Caki2 (cell line): Measurements from ENCODE around the gene MLH3. TPM values are rescaled to one million over a fixed set of nuclear protein-coding genes. Genes with fewer than 3 reads are reported as not detected.
"Not testable (repeated sequence)": the region's sequence is repeated elsewhere in the genome, so short reads cannot be mapped to it uniquely, and the experiment has no call there.

Experiments
- DNase-seq: peaks from one replicate; pipeline ENCODE4 v3.0.0-alpha.2; 2015; ENCODE audit warnings: low read depth
- in situ Hi-C: cut with HindIII; loops from 2 replicates; pipeline ENCODE4 v1.10.0; 2016; ENCODE audit warnings: low sequenced_read_pairs, low pct_unique_long_range_greater_than_20kb, mixed read lengths
- total RNA-seq: library from RNA; depleted of rRNA; stranded (reverse); fragments of >200 nt; shearing (Covaris generic); gene quantifications from 2 replicates; pipeline ENCODE4 v1.2.3, GENCODE V29; 2014; ENCODE audit warnings: low replicate concordance

MLH3 gene
- total RNA-seq, 1 experiment from 2014 or later: 22.5 TPM

- in situ Hi-C loops: no loop called here
- no peak for DNase-seq
These were observed 47.8 kb downstream of the MLH3 start for GRCh38 chr14:75003250-75004027.

DNA sequence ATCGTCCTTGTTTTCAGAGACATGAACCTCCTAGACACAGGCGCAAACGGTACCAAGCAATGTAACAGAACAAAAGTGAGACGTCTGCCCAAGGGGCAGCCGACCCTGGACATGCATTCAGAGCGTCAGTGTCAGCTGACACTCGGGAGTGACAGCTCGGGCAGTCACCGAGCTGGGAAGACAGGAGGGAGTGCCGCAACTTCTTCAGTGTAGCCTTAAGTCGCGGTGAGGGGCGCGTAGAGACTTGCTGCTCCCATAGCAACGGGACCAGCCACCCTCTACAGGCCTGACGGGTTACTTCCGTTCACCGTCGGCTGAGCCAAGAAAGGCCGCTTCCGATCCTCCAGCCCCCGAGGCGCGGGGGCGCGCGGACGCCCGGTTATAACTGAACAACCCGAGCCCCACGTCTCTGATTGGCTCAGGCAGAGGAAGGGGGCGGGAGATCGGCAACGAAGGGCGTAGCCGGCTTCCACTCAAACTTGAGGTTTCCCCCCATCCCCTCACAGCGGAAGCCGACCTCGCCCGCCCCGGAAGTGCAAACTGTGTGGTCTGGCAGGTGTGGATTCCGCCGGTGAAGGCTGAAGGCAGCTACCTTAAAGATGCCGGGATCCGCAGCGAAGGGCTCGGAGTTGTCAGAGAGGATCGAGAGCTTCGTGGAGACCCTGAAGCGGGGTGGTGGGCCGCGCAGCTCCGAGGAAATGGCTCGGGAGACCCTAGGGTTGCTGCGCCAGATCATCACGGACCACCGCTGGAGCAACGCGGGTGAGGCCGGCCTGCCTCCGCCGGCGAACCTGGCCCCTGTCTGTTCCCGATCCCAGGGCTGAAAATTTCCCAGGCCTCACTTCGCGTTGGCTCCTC is 48.6 kb downstream of the MLH3 start, which contains the start of gene EIF2B2:
Gene EIF2B2, plus strand, starts transcription at position 530 of the 858 bp plus-strand sequence. Its CDS starts 70 bp downstream, at position 600.
- in situ Hi-C loops: no loop called here
- peak; percentile 96 for DNase-seq

GRCh38 chr14:75001899-75002298 is 49.4 kb downstream of the MLH3 start:
- in situ Hi-C loops: no loop called here
- DNase-seq: no peak

DNA sequence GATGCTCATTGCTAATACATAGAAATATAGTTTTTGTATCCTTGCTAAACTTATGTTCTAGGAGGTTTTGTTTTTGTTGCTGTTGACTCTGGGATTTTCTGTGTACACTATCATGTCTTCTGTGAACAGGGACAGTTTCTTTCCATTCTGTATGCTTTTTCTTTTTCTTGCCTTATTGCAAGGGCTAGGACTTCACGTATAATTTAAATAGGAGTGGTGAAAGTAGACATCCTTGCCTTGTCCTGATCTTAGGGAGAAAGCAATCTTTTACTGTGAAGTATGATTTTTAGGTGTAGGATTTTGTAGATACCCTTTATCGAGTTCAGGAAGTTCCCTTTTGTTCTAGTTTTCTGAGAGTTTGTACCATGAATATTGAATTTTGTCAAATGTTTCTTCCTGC is 50.0 kb downstream of the MLH3 start:
- no peak for DNase-seq
- in situ Hi-C loops: no loop called here

- in situ Hi-C loops: not testable (repeated sequence)
These were observed 55.5 kb downstream of the MLH3 start for GRCh38 chr14:74995781-74996180.

GRCh38 chr14:74994182-74994581 is 57.1 kb downstream of the MLH3 start:
- in situ Hi-C loops, DNase-seq: not testable (repeated sequence)

More at GRCh38 chr14:74995781-74996180, 55.5 kb downstream of the MLH3 start:
- DNase-seq: not testable (repeated sequence)

GRCh38 chr14:74988993-74989392 is 62.3 kb downstream of the MLH3 start:
- no peak for DNase-seq
- in situ Hi-C loops: no loop called here

DNA sequence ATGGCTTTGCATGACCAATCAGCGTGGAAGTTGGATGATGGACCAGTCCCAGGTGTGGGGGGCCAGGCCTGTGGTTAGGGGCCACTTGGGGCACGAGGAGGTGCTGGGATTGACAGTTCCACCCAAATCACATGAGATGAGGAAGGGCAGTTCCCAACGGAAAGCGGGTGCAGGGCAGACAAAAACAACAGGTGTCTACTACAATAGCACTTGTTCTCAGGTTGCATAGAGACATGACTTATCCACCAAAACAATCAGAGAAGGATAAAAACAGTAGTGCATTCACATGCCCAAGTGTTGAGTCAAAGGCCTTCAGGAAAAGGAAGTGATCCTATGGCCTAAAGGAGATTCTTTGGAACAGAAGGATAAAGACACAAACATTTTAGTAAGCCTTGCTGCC is 63.1 kb downstream of the MLH3 start:
- in situ Hi-C loops: no loop called here
- peak; percentile 63 for DNase-seq

- in situ Hi-C loops: no loop called here
- DNase-seq: no peak
These were observed 65.5 kb downstream of the MLH3 start for GRCh38 chr14:74985806-74986205.

DNA sequence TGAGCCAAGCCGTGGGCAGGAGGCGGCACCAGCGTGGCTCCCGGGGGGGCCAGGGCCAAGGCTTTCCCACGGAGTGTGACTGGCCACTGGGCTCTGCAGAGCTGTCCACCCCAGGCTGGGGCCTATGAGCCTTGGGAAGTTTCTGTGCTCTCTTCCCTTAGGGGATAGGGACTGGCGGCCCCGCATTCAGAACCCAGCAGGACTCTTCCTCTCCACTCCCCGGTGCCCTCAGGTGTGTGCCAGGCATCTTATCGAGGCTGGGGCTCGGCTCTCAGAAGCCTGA is 66.3 kb downstream of the MLH3 start:
- no peak for DNase-seq
- in situ Hi-C loops: no loop called here

DNA sequence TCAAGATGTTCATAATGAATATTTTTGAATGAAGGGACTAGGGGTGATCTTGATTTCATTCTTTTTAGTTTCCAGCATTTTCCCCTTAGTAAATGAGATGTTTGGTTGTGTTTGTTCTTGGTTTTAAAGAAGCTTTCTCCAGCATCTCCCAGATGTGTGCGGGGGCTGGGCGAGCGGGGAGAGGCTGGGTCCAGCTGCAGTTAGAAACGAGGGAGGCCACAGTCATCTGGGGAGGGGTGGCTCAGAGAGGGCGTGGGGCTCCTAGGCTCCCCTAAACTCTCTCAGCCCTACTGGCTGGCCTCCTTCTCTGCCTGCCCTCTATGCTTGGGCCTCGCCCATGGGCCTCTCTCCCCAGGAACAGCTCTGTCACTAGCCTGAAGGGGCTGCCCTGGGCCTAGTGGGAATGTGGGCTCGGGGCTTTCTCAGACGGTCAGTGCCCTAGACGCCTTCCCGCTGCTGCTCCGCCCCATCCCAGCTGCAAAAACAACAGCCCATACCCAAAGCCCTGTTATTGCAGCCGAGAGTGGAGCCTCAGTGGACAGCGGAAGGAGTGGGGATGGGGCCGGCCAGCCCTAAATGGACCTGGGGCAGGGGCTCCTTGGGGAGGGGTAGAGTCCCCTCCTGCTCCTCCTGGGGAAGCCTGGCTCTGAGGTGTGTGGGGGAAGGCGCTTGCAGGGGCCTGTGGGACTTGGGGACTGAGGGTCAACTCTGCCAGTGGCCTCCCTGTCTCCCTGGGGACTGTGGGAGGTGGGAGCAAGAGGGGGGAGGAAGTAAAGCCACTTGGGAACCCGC is 66.8 kb downstream of the MLH3 start:
- no peak for DNase-seq
- in situ Hi-C loops: no loop called here

- in situ Hi-C loops: no loop called here
- DNase-seq: no peak
These were observed 67.9 kb downstream of the MLH3 start for GRCh38 chr14:74983343-74983742.

DNA sequence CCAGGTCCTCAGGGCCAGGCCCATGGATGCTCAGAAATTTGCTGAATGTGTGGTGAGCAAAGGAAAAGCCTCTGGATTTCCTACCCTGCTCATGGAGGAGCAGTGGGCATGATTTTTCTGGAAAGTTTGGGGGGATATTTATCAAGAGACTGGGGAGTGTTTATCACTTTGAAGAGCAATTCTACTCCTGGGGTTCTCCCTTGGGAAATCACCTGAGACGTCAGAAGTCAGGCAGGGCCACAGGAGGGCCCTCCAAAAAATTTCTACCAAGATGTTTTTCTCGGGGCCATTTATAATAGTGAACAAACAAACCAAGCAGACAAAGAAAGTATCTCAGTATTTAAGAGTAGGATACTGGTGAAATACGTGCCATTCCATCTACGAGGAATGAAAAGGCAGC is 68.6 kb downstream of the MLH3 start:
- in situ Hi-C loops: no loop called here
- no peak for DNase-seq

DNA sequence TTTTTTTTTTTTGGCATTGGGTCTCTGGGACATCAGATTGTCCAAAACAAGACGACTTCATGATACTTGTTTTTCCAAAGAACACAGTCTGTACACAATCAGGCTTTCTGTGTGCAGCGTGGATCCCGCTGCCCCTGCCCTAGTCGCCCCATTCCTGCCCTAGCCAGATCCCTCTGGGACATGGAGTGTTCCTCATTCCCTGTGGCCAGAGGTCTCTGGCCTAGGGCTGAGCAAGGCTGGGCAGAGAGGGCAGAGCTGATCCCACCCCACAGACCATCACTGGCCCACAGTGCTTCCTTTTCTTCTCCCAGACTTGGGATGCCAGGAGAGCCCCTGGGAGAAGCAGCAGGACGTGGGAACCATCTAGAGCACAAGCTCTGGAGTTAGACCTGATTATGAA is 69.4 kb downstream of the MLH3 start:
- no peak for DNase-seq
- in situ Hi-C loops: no loop called here

DNA sequence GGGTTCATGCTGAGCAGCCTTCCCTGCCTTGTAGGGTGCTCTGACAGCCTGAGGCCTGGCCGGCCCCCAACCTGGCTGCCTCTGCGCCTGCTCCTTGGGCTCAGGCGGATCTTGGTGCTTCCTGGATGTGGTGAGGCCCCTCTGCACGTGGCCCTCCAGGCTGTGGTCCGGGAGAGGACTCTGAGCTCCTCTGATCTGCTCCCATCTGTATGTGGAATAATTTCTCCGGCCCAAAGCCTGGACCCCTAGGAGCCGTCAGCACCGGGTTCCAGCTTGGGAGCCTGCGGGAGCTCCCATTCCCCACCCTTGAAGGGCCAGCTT is 69.8 kb downstream of the MLH3 start:
- in situ Hi-C loops: no loop called here

DNA sequence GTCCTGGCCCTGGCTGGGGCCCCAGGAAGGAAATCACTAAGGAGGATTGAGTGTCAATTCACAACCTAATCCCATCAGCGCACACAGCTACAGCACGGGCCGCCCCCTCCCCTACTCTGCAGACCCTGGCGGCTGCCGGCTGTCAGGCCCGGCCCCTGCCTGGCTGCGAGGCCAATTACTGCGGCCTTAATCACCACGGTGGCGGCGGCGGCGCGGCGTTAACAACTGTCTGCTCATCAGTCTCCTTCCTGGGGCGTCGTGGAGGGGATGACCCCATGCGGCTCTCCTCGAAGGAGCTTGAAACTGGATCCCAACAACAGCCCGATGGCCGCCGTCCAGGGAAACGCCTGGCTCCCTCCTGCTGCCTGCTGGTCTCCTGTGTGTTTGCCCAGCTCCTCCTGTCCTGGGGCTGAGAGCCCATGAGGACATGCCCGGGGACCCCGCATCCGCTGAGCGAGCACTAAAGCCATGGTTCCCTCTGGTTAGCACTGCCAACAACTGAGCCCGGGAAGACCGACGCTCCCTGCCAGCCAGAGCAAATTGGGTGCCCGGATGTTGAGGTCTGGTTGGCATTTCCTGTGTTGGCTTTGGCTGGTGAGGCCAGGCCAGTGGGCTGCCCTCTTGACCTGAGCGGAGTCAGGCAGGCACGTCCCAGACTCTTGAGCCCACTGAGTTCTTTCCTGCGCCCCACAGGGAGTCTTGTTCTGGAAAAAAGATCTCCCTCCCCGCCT is 70.4 kb downstream of the MLH3 start:
- in situ Hi-C loops: no loop called here
- DNase-seq: no peak

More for the DNA sequence above, 69.8 kb downstream of the MLH3 start:
- DNase-seq: no peak

DNA sequence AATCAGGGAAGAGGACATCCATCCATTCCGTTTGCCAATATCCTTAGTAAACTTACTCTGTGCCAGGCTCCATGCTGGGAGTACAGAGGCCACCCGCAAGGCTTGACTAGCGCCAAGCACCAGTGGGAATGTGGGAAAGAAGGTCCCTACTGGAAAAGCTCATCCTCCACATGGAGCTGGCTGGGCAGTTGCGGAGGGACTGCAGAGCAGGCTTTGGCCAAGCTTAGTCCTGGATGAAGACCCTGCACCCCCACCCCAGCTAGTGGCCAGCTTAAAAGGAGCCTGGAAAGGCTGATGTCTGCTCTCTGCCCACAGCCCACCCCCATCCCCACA is 70.9 kb downstream of the MLH3 start:
- in situ Hi-C loops: no loop called here
- no peak for DNase-seq
